Endothelial cell of umbilical vein (primary cell): ENCODE measurements around the gene COL6A2.

Experiments used
- CTCF ChIP-seq, 2 donors: IDR thresholded peaks; 1 replicate in 1 of 2; 2 replicates in 1 of 2; pipeline ENCODE4 v1.5.1; 2011; ENCODE audit warnings: low read length in 2 of 2, mild to moderate bottlenecking in 2 of 2, moderate library complexity in 2 of 2, control low read depth in 1 of 2, inconsistent platforms in 1 of 2, low read depth in 1 of 2; ENCODE audit not compliant: insufficient read depth in 1 of 2; ENCODE audit errors: extremely low read depth in 1 of 2
- MAX ChIP-seq: IDR thresholded peaks from 2 replicates; pipeline ENCODE4 v1.6.1; 2011; ENCODE audit not compliant: insufficient read depth, insufficient read length
- POLR2A ChIP-seq: IDR thresholded peaks from 2 replicates; pipeline ENCODE4 v1.6.1; 2012; ENCODE audit warnings: low read depth, mild to moderate bottlenecking, control low read depth, low read length

DNA sequence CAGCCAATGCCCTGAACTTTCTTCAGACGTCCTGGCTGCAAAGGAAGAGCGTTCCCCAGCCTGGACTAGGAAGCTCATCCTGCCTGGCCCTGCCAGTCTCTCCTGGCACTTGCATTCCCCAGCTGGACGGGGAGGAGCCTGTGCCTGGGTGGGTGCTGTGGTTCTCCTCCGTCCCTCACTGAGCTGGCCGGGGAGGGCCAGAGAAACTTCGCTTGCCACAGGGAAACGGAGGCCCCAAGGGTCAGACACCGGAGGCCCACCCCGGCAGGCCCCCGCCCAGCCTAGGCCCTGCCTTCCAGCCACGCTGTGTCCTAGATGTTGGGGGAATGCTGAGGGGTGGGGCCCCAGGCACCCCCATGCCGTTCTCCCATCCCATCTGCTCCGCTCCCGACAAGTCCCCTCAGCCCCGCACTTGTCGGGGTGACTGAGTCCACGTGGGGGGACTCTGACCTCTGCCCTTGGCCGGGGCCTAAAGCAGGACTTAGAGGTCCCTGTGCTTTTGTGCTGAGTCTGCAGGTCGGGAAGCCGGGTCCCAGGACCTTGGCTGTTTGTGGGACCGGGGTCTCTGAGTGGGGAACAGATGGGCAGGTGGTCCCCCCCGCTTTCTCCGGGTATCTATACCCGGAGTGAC lies 52.7 kb downstream of the COL6A2 start:
- TF ChIP-seq CTCF (IDR thresholded peaks at IDR 0.05; ENCODE audit: extremely low read depth in 1 of 2, insufficient read depth in 1 of 2, low read depth in 1 of 2, low read length in 2 of 2) (no peak), POLR2A (no peak), MAX (no peak)
